ENCODE results near the gene PITPNM1. TPM values are rescaled to one million over a fixed set of nuclear protein-coding genes. Genes with fewer than 3 reads are reported as not detected.

The PITPNM1 gene
- total RNA-seq, result 43.8 and 49.0 TPM in 2 replicates

GRCh38 chr11:67504950-67505581, at the start of gene PITPNM1:
Gene PITPNM1 (minus strand): TSS chr11:67505363. CDS start chr11:67504180, 1,183 bp downstream.

GRCh38 chr11:67522844-67523555, 17.8 kb upstream of the PITPNM1 start, which contains the start of gene CABP2:
Gene CABP2 (minus strand): TSS chr11:67523446. CDS start chr11:67523326, 120 bp downstream.

GRCh38 chr11:67507864-67508485, 2.8 kb upstream of the PITPNM1 start, which contains the start of gene CDK2AP2:
Gene CDK2AP2 (minus strand): TSS chr11:67508162. CDS start chr11:67508082, 80 bp downstream.

GRCh38 chr11:67482827-67483798, 22.1 kb downstream of the PITPNM1 start, which contains the start of gene AIP:
Gene AIP (plus strand): TSS chr11:67483026. CDS start chr11:67483159, 133 bp downstream.

GRCh38 chr11:67468759-67469507, 36.2 kb downstream of the PITPNM1 start, which contains the start of gene TMEM134:
Gene TMEM134 (minus strand): TSS chr11:67469251. CDS start chr11:67469192, 59 bp downstream.

GRCh38 chr11:67455054-67455453, 50.1 kb downstream of the PITPNM1 start, which contains the start of gene CABP4:
Gene CABP4 (plus strand): TSS chr11:67455354. CDS start chr11:67455424, 70 bp downstream.

DNA sequence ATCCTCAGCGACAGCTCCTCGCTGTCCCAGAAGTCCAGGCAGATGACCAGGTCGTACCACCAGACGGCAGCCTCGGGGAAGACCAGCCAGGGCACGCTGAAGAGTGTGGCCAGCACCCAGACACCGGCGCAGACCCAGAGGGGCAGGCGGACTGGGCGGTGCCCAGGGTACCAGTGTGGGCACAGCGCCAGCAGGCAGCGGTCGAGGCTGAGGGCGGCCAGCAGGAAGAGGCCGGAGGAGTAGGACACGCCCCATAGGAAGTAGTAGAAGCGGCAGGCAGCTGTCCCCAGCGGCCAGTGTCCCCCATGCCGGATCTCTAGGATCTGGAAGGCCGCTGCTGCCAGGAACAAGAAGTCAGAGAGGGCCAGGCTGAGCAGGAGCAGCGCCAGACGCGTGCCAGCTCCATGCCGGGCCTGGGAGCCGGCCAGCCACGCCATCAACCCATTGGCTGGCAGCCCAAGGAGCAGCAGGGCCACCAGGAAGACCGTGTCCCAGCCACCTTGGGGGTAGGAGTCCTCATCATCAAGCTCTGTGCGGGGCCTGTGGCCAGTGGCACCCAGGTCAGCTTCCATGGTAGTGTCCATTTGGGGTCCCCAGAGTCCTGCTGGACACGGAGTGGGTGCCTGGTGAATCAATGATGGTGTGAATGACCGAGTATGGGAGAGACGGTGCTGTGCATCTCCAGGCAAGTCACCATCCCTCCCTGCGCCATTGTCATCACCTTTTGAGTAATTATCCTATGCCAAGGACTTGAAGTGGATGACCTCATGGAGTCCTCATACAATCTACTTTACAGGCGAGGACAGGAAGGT, 52.8 kb downstream of the PITPNM1 start, which contains the start of gene GPR152:
Gene GPR152, minus strand, starts transcription at position 589 of the 812 bp plus-strand sequence. Its CDS starts 5 bp downstream, at position 584.

Other genes with a start within 250 kb of the PITPNM1 start
- gene GRK2, start 238.9 kb downstream of the PITPNM1 start, total RNA-seq, result 64.9 and 65.5 TPM in 2 replicates
- gene ANKRD13D, start 216.1 kb downstream of the PITPNM1 start, total RNA-seq, result 42.7 and 47.8 TPM in 2 replicates
- gene SSH3, start 201.8 kb downstream of the PITPNM1 start, total RNA-seq, result 79.6 and 98.2 TPM in 2 replicates
- gene POLD4, start 151.8 kb downstream of the PITPNM1 start, total RNA-seq, result 124 and 172 TPM in 2 replicates
- gene CLCF1, start 131.8 kb downstream of the PITPNM1 start, total RNA-seq, result 6.1 and 8.5 TPM in 2 replicates
- 15.8 and 16.1 TPM in 2 replicates for gene RAD9A, start 113.4 kb downstream of the PITPNM1 start, total RNA-seq
- gene PPP1CA, start 103.5 kb downstream of the PITPNM1 start, total RNA-seq, result 245 and 263 TPM in 2 replicates
- gene TBC1D10C, start 101.3 kb downstream of the PITPNM1 start, total RNA-seq, result not detected in 2 replicates
- 0.07 TPM in 1 of 2 replicates, not detected in the other for gene CARNS1, start 89.7 kb downstream of the PITPNM1 start, total RNA-seq
- 79.5 and 85.2 TPM in 2 replicates for gene RPS6KB2, start 76.9 kb downstream of the PITPNM1 start, total RNA-seq
- gene PTPRCAP, start 67.7 kb downstream of the PITPNM1 start, total RNA-seq, result 0.33 TPM in 1 of 2 replicates, not detected in the other
- 70.7 and 81.5 TPM in 2 replicates for gene CORO1B, start 61.9 kb downstream of the PITPNM1 start, total RNA-seq
- gene GPR152, start 52.6 kb downstream of the PITPNM1 start, total RNA-seq, result not detected in 2 replicates
- gene CABP4, start 50.0 kb downstream of the PITPNM1 start, total RNA-seq, result not detected in 2 replicates
- 86.5 and 87.6 TPM in 2 replicates for gene TMEM134, start 36.1 kb downstream of the PITPNM1 start, total RNA-seq
- gene AIP, start 22.3 kb downstream of the PITPNM1 start, total RNA-seq, result 56.6 and 63.5 TPM in 2 replicates
- gene CDK2AP2, start 2.8 kb upstream of the PITPNM1 start, total RNA-seq, result 45.8 and 61.4 TPM in 2 replicates
- not detected in 2 replicates for gene CABP2, start 18.1 kb upstream of the PITPNM1 start, total RNA-seq
- 3,208 and 4,619 TPM in 2 replicates for gene GSTP1, start 78.4 kb upstream of the PITPNM1 start, total RNA-seq
- 254 and 281 TPM in 2 replicates for gene NDUFV1, start 101.6 kb upstream of the PITPNM1 start, total RNA-seq
- 18.3 and 21.0 TPM in 2 replicates for gene NUDT8, start 124.6 kb upstream of the PITPNM1 start, total RNA-seq
- not detected in 2 replicates for gene TBX10, start 134.4 kb upstream of the PITPNM1 start, total RNA-seq
- gene ACY3, start 145.4 kb upstream of the PITPNM1 start, total RNA-seq, result not detected in 2 replicates
- 43.2 and 65.4 TPM in 2 replicates for gene ALDH3B2, start 169.3 kb upstream of the PITPNM1 start, total RNA-seq

All from airway epithelial cell (primary cell).